ENCODE measurements around the gene SAFB.
"Not testable (repeated sequence)": the region's sequence is repeated elsewhere in the genome, so short reads cannot be mapped to it uniquely, and the experiment has no call there.

SAFB gene

DNA sequence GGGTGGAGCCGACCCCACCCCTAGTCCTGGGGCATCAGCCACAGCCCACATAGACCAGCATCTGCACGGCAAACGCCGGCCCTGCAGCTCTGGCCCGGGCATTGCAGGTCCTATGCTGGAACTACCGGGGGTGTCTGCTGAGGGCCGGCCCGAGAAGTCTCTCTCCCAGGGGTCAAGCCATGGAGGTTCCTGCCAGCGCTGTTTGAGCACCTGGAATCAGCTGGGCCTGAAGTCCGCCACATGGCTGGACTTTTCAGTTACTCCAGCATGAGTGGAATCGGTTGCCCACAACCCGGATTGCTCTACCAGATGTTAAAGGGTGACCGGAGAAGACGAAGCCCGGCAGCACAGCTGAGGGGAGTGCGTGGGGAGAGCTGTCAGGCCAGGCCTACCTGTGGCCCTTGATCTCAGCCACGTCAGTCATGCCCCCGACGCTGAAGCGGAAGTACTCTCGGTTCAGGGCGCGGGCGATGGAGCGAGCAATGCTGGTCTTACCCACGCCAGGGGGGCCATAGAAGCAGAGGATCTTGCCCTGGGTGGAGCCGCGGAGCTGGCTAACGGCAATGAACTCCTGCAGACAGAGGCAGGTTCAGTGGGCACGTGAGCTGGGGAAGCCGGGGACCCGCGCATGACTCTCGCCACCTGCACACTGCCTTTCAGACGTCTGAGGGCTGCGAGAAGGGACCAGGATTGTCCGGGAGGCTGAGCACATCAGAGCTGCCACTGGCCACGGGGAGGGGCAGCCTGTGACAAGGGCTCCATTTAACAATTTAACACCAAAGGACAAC is 75.9 kb downstream of the SAFB start:
- no peak for DNase-seq

DNA sequence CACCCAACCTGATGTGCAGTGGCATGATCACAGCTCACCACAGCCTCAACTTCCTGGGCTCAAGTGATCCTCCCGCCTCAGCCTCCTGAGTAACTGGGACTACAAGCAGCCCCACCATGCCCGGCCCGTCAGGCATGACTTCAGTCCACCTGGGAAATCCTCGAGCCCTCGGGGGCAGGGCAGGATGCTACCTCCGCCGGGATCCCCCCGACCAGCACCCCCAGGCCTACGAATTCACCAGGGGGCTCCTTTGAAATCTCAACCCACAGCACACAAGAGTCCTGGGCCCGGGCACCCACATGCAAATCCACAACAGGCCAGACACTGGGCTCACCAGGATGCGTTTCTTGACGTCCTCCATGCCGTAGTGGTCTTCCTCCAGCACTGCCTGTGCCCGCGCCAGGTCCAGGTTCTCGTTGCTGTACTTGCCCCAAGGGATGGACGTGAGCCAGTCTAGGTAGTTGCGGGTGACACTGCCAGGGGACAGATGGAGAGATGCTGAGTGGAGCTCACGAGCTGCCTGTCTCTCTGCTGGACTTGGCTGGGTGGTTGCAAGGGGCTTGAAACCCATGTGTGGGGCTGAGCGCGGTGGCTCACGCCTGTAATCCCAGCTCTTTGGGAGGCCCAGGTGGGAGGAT is 77.7 kb downstream of the SAFB start:
- DNase-seq, result no peak

DNA sequence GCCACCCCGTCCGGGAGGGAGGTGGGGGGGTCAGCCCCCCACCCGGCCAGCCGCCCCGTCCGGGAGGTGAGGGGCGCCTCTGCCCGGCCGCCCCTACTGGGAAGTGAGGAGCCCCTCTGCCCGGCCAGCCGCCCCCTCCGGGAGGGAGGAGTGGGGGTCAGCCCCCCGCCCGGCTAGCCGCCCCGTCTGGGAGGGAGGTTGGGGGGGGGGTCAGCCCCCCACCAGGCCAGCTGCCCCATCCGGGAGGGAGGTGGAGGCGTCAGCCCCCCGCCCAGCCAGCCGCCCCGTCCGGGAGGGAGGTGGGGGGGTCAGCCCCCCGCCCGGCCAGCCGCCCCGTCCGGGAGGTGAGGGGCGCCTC is 79.1 kb downstream of the SAFB start:
- not testable (repeated sequence) for DNase-seq

DNA sequence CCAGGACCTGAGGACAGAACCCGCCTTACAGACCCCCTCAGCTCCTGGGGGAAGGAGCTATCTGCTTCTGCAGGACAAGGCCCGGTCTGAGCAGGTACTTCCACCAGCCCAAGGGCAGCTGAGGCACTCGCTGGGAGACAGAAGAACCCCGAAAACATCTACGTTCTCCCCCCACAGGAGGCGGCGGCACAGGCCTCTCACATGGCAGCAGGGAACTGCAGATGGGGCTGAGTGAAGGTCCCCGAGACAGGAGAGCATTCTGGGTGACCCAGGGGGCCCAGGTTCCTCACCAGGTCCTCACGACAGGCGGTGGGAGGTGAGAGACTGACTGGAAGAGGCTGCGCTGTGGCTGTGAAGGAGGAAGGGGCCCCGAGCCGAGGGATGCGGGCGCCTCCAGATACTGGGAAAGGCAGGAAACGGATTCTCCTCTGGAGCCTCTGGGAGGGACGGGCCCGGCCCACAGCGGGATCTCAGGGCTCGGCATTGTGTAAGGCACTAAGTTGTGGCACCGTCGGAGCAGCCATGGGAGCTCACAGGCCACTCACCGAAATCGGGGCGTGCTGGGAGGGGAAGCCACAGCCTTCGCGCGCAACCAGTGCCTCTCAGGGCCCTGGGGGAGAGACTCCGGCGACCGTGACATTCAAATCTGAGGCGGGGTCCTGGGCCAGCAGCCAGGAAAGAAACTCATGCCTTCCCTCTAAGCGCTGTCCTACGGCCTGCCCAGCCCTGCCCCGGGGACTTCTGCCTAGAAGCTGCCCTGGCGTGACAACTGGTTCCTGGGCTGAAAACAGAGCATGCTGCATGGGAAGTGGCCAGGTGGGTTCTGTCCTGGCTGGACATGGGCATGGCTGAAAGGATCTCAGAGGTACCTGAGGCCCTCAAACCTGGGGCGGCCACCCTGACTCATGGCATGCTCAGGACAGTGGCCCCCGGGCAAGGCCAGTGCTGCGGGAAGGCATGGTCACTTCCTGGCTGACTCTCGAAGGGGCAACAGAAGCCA is 81.2 kb downstream of the SAFB start:
- no peak for DNase-seq

DNA sequence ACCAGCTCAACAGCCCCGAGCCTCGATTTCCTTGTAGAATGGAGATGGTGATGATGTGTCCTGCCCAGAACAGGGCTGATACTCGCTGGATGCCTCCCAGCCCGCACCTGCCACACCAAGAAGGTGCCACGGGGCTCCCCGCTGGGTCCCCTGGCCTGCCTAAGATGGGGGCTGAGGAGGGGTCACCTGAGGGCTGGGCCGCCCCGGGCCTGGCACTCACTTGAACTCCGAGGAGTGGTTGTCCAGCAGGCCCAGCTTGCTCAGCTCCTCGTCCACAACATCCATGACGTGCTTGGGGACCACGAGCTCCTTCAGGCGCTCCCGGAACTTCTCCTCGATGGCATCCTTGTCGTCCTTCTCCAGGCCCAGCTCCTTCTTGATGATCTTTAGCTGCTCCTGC is 82.7 kb downstream of the SAFB start:
- DNase-seq, result no peak

DNA sequence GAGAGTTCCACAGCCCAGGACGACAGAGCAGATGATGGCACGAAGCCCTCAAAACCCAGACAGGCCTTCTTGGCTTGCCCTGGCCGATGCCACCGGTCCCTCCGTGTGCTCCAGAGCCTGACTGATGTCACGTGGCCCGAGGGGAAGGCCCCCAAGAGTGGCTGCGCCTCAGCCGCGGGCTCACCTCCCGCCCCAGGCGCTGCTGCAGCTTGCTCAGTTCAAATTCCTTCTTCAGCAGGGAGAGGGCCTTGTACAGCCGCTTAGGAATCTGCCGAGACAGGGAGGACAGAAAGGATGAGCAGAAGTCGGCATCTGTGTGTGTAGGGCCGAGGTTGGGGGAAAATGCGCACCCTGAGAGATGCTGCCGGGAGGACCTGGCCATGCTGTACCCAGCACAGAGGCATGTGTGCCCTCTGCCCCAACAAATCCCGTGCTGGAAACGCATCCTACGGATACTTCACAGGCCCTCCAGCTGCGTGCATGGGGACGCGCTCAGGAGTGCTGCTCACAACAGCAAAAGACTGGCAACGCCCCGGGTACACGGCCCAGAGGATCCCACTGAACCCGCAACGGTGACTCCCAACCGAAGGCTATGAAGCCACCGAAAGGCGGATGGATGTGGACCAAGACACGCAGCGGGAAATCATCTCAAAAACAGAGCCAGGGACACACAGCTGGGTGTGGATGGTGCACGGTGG is 84.1 kb downstream of the SAFB start:
- no peak for DNase-seq

DNA sequence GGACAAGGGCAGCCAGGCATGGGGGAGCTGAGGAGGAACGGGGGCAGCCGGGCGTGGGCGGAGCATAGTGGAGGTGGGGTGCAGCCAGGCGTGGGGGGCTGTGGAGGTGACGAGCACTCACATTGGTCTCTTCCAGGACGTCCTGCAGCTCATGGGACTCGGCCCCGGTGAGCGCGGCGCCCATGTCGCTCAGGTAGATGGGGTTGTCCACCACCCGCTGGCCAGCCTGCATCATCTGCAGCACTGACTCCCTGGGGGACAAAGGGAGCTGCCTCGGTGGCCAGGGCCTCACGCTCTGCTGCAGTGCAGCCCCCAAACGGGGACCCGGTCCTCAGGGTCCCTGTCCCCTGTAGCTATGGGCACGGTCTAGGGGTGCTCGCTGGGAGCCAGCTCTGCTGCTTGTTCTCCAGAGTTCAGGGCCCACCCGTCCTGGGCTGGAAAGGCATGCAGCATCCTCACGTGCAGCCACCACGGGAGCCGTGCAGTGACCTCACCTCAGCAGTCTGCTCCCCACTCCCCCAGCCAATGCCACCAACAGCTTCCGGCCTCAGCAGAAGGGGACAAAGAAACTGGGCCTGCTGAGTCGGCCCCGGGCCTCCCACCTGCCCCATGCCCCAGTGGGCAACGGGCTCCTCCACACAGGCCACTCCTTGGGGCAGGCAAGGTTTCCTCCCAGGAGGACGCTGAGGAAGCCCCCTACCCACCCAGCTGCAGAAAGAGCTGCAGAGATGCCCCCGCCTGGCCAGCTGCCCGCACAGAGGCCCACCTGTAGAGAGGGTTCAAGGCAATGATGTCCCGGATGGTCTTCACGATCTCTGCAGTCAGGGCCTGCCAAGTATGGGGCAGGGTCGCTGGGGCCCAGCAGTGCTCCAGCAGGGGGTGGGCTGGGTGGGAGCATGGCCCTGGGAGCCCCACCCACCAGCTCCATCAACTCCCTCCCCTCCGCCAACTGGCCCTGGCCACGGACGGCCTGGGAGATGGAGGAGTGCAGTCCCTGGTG is 85.0 kb downstream of the SAFB start:
- no peak for DNase-seq

DNA sequence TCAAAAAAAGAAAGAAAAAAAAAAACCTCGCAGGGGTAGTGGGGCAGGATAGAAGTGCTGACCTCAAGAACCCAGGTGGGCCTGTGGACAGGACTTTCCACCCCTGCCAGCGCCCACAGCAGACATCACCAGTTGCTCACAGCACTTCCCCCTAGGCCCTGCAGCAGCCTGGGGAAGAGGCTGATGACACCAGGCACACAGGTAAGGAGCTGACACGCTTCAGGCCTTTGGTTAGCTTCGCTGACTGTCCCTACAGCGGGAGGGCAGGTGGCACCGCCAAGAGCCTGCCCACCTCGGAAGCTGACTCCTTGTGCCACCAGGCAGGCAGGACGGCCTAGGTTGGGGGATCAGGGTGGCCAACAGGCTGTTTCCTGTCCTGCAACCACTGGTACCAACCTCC is 88.1 kb downstream of the SAFB start:
- DNase-seq, result no peak

DNA sequence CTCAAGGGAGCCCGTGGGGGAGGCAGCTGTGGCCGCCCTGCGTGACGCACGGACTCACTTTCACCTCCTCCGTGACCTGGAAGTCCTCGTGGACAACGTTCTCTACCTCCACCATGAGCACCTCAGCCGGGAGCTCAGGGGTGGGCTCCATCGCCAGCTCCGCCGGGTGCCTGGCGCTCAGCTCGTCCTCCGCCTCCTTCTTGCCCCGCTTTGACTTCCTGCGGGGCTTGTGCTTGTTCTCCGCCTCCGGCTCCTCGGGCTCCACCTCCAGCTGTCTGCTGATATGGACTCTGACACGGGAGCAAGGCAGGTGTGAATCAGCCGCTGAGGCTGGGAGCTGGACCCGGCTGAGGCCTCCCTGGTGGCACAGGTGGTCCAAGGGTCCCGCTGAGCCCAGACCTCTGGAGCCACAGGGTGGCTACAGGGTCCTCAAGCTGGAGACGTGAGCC is 88.9 kb downstream of the SAFB start:
- no peak for DNase-seq

DNA sequence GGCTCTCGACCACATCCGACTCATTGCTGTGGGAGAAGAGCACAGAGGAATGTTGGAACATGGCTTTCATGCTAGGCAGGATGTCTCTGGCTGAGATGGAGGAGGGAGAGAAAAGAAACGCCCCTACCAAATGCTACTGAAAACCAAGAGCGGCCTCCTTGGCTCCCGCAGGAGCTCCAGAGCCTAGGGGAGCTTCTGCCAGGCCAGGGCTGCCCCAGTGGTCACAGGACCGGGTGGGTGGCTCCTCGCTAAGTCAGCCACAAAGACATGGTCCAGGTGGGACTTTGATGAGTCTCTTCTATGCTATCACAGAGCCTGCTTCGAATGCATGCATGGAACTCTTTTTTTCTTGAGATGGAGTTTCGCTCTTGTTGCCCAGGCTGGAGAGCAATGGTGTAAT is 90.3 kb downstream of the SAFB start:
- DNase-seq, result no peak

DNA sequence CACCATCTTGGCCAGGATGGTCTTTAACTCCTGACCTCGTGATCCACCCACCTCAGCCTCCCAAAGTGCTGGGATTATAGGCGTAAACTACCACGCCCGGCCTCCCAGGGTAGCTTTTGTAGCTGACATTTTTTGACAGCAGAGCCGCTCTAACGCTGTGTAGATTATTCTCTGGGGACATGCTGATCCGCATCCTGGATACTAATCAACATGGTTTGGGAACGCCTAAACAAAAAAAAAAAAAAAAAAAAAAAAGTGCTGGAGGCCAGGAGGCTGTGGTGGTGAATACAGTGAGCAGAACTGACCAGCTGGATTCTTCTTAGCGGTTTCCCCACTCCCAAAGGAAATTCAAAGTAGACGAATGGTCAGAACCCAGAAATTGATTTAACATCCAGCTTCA is 91.9 kb downstream of the SAFB start:
- no peak for DNase-seq

DNA sequence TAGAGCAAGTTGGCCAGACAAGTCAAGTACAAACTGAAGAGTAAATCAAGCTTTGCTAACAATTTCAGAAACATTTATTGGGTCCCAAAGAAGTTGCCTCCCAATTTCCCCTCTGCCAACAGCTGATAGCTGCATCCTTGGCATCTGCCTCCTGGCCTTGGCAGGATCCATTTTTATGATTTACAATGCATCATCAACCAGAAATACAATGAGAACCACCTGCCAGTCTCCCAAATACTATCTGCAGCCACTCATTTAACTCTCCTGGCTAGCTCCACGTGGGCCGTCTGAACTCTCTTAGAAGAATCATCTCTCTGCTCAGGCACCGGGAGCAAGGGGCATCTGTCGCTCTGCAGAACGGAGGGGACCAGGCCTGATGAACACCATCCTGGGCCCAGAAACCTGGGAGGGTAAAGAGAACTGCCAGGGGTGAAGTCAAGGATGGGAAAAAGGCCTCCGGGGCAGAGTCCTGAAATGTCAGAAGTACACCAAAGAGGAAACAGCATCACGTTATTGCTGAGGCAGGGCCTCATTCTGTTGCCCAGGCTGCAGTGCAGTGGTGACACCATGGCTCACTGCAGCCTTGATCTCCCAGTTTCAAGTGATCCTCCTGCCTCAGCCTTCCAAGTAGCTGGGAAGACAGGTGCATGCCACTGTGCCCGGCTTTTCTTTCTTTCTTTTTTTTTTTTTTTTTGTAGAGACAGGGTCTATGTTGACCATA is 94.5 kb downstream of the SAFB start:
- peak; percentile 30 to 52 (median 46) for DNase-seq
